Activated naive CD4-positive, alpha-beta T cell treated with anti-CD3 and anti-CD28 coated beads, Interleukin-2, amount 50 U/mL, for 72 hours (primary cell): ENCODE data around the gene RFT1. TPM values are rescaled to one million over a fixed set of nuclear protein-coding genes. Genes with fewer than 3 reads are reported as not detected.

Source experiments
- ATAC-seq, 2 donors: fragments of 150-1000 bp; cut with Tn5 transposase; 2 replicates each; pipeline ENCODE4 v1.10.0; 2021; ENCODE audit warnings: mild to moderate bottlenecking in 2 of 2, moderate library complexity in 2 of 2
- DNase-seq, 2 donors: peaks; one replicate each; pipeline ENCODE4 v3.0.0; 2021 to 2022; ENCODE audit warnings: low spot score in 2 of 2
- H3K27ac Mint-ChIP-seq, 2 donors: one replicate each; pipeline ENCODE4 v1.8.0; 2022; ENCODE audit warnings: mild to moderate bottlenecking in 2 of 2, mixed read lengths in 2 of 2
- H3K36me3 Mint-ChIP-seq, 2 donors: one replicate each; pipeline ENCODE4 v1.8.0; 2022; ENCODE audit warnings: mixed read lengths in 2 of 2
- H3K9me3 Mint-ChIP-seq, 2 donors: one replicate each; pipeline ENCODE4 v1.8.0; 2022; ENCODE audit warnings: mixed read lengths in 2 of 2
- total RNA-seq, 2 donors: library from RNA; stranded (reverse); gene quantifications; one replicate each; pipeline ENCODE4 v1.2.3, GENCODE V29; 2022

Gene RFT1, protein sequence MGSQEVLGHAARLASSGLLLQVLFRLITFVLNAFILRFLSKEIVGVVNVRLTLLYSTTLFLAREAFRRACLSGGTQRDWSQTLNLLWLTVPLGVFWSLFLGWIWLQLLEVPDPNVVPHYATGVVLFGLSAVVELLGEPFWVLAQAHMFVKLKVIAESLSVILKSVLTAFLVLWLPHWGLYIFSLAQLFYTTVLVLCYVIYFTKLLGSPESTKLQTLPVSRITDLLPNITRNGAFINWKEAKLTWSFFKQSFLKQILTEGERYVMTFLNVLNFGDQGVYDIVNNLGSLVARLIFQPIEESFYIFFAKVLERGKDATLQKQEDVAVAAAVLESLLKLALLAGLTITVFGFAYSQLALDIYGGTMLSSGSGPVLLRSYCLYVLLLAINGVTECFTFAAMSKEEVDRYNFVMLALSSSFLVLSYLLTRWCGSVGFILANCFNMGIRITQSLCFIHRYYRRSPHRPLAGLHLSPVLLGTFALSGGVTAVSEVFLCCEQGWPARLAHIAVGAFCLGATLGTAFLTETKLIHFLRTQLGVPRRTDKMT
- 10 to 100 TPM; 19.5 to 38.3 TPM for total RNA-seq

DNA sequence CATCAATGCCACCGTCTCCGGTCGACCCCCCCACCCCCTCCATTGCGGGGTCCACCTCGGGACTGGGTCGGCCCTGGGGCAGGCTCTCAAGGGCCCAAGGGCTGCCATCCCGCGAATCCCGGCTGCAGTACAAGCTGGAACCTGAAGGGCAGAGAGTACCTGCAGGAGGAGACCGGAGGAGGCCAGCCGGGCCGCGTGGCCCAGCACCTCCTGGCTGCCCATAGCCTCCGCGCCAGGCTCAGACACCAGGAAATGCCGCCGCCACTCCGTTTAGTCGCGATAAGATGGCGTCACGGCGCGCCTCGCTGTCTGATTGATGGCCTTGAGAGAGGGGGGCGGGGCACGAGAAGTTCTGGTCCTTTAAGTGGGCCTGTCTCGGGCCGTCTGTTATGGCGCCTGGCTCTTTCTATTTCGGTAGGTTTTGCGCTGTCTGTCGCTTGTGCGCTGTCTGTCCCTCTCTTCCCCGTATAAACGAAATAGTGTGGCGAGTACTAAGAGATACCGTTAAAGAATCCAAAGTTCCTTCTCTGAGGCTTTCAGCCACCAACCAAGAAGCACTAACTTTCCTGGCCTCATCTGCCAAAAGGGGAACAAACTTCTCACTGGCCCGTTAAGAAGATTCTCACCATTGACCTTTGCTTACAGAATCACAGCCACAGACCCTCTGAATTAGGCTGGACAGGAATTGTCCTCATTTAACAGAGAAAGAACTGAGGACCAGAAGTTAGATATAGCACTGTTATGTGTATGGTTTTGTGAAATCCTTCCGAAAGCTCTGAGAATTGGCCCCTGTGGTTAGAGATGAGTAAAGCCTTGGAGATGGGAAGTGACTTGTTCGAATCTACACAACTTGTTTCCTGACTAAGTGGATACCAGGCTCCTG is at the start of gene RFT1:
Gene RFT1 (minus strand): TSS at position 257 of the 883 bp plus-strand sequence. CDS start 35 bp downstream, at position 222.
- H3K36me3 Mint-ChIP-seq, result peaks cover 0 to 8% of the 10 kb centered on the region in 2 donors
- no peaks in the 10 kb centered on the region for H3K9me3 Mint-ChIP-seq
- ATAC-seq (peak; percentile 94 to 96), DNase-seq (peak; percentile 96 to 97)
- peak within 1 kb of the TSS; percentile 93 to 98 for H3K27ac Mint-ChIP-seq

DNA sequence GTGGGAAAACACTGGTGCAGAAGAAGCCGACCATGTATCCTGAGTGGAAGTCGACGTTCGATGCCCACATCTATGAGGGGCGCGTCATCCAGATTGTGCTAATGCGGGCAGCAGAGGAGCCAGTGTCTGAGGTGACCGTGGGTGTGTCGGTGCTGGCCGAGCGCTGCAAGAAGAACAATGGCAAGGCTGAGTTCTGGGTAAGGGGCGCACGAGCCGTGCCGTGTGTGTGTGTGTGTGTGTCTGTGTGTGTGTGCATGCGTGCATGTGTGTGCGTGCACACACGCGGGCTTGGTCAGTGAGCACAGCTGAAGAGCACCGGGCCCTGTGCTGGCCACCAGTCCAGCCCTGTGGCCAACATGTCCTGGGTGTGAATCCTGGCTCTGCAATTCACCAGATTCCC is 49.3 kb upstream of the RFT1 start:
- no peak for ATAC-seq

GRCh38 chr3:53178246-53178645 is 48.0 kb upstream of the RFT1 start:
- Mint-ChIP-seq H3K27ac (no peak overlapping the region), H3K9me3 (no peaks in the 10 kb centered on the region), H3K36me3 (no peaks in the 10 kb centered on the region)
- no peak for ATAC-seq
- DNase-seq, result no peak

More for the DNA sequence above, 49.3 kb upstream of the RFT1 start:
- DNase-seq, result no peak
- no peaks in the 10 kb centered on the region for H3K9me3 Mint-ChIP-seq
- H3K27ac Mint-ChIP-seq, result no peak overlapping the region
- no peaks in the 10 kb centered on the region for H3K36me3 Mint-ChIP-seq

GRCh38 chr3:53175613-53176540 is 45.6 kb upstream of the RFT1 start:
- H3K27ac Mint-ChIP-seq, result no peak overlapping the region
- no peaks in the 10 kb centered on the region for H3K9me3 Mint-ChIP-seq
- DNase-seq, result no peak
- no peaks in the 10 kb centered on the region for H3K36me3 Mint-ChIP-seq
- ATAC-seq, result no peak

DNA sequence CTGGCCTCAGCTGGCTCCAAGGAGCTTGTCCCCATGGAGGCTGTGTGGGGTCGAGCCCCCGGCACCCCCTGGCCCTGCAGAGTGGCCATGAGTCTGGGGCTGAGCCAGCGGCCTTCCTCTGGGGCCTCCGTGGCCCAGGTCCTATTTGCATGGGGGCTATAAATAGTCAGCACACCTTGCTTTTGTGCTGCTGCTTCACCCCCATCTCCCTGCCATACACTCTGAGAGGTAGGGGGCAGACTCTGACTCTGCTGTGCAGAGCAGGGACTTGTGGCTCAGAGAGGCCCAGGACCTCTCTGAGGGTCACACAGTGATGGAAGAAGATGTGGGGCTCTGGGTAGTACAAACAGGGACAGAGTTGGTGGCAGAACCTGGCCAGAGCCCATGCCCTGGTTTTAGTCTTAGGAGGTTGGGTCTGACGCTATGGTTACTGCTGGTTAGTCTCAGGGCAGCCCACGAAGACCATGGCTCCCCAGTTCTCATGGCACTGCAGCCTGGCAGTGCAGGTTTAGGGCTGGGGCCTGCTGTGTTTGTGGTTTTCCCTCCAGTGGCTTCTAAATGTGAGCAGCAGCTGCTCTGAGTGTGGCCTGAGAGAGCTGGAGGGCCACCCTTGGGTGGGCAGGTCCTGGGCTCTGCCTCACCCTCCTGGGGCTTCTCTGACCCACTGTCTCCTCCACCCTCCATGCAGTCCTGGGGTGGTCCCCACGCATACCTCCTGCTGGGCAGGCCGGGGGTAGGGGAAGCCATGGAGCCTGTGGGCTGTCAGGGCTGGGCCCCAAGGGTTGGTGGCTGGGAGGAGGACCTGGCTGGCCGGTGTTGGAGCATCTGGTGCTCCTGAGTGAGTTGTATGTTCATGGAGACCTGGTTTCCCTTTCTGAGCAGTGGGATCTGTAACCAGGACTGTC is 44.4 kb upstream of the RFT1 start:
- Mint-ChIP-seq H3K27ac (no peak overlapping the region), H3K9me3 (no peaks in the 10 kb centered on the region), H3K36me3 (no peaks in the 10 kb centered on the region)
- ATAC-seq (no peak), DNase-seq (no peak)

GRCh38 chr3:53173107-53173506 is 42.9 kb upstream of the RFT1 start:
- no peak for DNase-seq
- H3K36me3 Mint-ChIP-seq, result no peaks in the 10 kb centered on the region
- H3K9me3 Mint-ChIP-seq, result no peaks in the 10 kb centered on the region
- ATAC-seq, result no peak
- peak overlapping the region in 1 of 2 donors; percentile 84 for H3K27ac Mint-ChIP-seq

- Mint-ChIP-seq H3K27ac (peak overlapping the region in 1 of 2 donors; percentile 26), H3K36me3 (no peaks in the 10 kb centered on the region)
Observed at GRCh38 chr3:53171827-53172505, 41.7 kb upstream of the RFT1 start.

GRCh38 chr3:53171064-53171418 is 40.8 kb upstream of the RFT1 start:
- no peak for ATAC-seq
- DNase-seq, result no peak
- H3K9me3 Mint-ChIP-seq, result no peaks in the 10 kb centered on the region
- no peaks in the 10 kb centered on the region for H3K36me3 Mint-ChIP-seq
- no peak overlapping the region for H3K27ac Mint-ChIP-seq

More at GRCh38 chr3:53171827-53172505, 41.7 kb upstream of the RFT1 start:
- ATAC-seq, result no peak
- no peaks in the 10 kb centered on the region for H3K9me3 Mint-ChIP-seq
- DNase-seq, result no peak

DNA sequence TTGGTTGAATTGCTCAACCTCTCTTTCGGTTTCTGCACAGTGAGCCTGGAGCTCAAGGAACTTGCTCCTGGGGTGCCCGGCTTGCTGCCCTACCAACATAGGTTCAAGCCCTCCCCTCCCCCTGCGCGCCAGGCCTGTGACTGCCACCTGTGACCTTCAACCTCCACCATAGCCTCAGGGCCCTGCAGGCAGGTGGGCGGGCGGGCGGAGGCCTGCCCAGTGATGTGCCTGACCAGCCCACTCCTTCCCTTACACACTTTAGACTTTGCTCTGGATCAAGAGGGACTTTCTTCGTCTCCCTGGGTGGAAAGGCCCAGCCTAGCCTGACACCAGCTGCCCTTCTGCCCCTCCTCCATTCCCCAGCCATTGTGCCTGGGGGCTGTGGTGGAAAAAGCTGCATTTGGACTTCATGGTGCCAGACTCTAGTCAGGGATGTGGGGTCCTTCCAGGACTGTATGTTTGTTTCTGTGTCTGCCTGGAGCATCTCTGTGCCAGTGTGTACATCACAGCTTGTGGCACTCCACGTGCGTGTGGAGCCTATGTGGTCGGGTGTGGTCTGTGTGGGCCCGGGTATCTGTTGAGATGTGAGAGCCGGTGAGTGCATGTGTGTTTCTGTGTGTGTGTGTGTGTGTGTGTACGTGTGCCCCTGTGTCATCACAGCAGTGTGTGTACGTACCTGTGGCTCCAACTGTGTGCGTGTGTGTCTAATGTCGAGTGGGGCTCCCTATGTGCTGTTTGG is 40.3 kb upstream of the RFT1 start:
- Mint-ChIP-seq H3K9me3 (no peaks in the 10 kb centered on the region), H3K27ac (peak overlapping the region in 1 of 2 donors; percentile 51), H3K36me3 (no peaks in the 10 kb centered on the region)
- DNase-seq (no peak), ATAC-seq (peak in 1 of 2 donors; percentile 49)

GRCh38 chr3:53169832-53170324 is 39.6 kb upstream of the RFT1 start:
- no peaks in the 10 kb centered on the region for H3K36me3 Mint-ChIP-seq
- ATAC-seq (peak in 1 of 2 donors; percentile 74), DNase-seq (no peak)
- H3K27ac Mint-ChIP-seq, result no peak overlapping the region
- no peaks in the 10 kb centered on the region for H3K9me3 Mint-ChIP-seq

GRCh38 chr3:53169045-53169831 is 39.0 kb upstream of the RFT1 start:
- H3K36me3 Mint-ChIP-seq, result no peaks in the 10 kb centered on the region
- DNase-seq (no peak), ATAC-seq (no peak)
- no peak overlapping the region for H3K27ac Mint-ChIP-seq
- no peaks in the 10 kb centered on the region for H3K9me3 Mint-ChIP-seq

GRCh38 chr3:53168175-53168923 is 38.1 kb upstream of the RFT1 start:
- ATAC-seq (no peak), DNase-seq (no peak)
- H3K27ac Mint-ChIP-seq, result no peak overlapping the region
- H3K36me3 Mint-ChIP-seq, result no peaks in the 10 kb centered on the region
- no peaks in the 10 kb centered on the region for H3K9me3 Mint-ChIP-seq
